ENCODE results near the gene ZNF521. TPM values are rescaled to one million over a fixed set of nuclear protein-coding genes. Genes with fewer than 3 reads are reported as not detected.

The ZNF521 gene
- total and polyA plus RNA-seq, 2 experiments from 2014 or later: 3.1 to 9.2 TPM

GRCh38 chr18:25164848-25165811 lies 186.8 kb downstream of the ZNF521 start:
- no peak overlapping the region for H2AFZ ChIP-seq
- H3K27ac ChIP-seq (ENCODE audit: low read depth): no peak overlapping the region
- no peak overlapping the region for H3K4me2 ChIP-seq
- no peaks in the 10 kb centered on the region for H3K79me2 ChIP-seq (replicated peaks; ENCODE audit: insufficient read depth)
- Mint-ChIP-seq H3K4me1 (peaks cover 14% of the 10 kb centered on the region), H3K9me3 (no peaks in the 10 kb centered on the region), H3K27me3 (ENCODE audit: insufficient read depth, low read depth, poor library complexity) (no peaks in the 10 kb centered on the region), H3K4me3 (no peak overlapping the region), H3K36me3 (ENCODE audit: low read depth) (no peaks in the 10 kb centered on the region), H3K27ac (peak overlapping the region; percentile 46)
- H3K9me2 ChIP-seq (ENCODE audit: insufficient read depth): no peaks in the 10 kb centered on the region; the same call in 1 of the 2 replicates
- no peaks in the 10 kb centered on the region for H3K36me3 ChIP-seq (ENCODE audit: insufficient read depth)
- H3K4me1 ChIP-seq (ENCODE audit: insufficient read depth): no peaks in the 10 kb centered on the region
- H3K27me3 ChIP-seq (ENCODE audit: insufficient read depth): no peaks in the 10 kb centered on the region
- DNase-seq (ENCODE audit: low spot score): no peak
- no peak for TF ChIP-seq STAT1 (IDR thresholded peaks at IDR 0.05; ENCODE audit: unreplicated experiment)
- no peak for TF ChIP-seq ETS1 (IDR thresholded peaks at IDR 0.05)
- TF ChIP-seq EZH2 (IDR thresholded peaks at IDR 0.05; ENCODE audit: low read depth, unreplicated experiment): no peak
- no peak for TF ChIP-seq ZNF331 (CRISPR knock-in tag; IDR thresholded peaks at IDR 0.05; ENCODE audit: low read depth)
- TF ChIP-seq CTCF (conservative IDR thresholded peaks at IDR 0.05; ENCODE audit: low read depth in 2 of 2): no peak
- TF ChIP-seq ZNF114 (CRISPR knock-in tag; IDR thresholded peaks at IDR 0.05): no peak
- TF ChIP-seq ZNF462 (CRISPR knock-in tag; IDR thresholded peaks at IDR 0.05): no peak
- TF ChIP-seq JUNB (IDR thresholded peaks at IDR 0.05; ENCODE audit: unreplicated experiment): no peak
- TF ChIP-seq POLR2AphosphoS5 (IDR thresholded peaks at IDR 0.05; ENCODE audit: low read depth): no peak
- no peak for TF ChIP-seq REST (IDR thresholded peaks at IDR 0.05; ENCODE audit: unreplicated experiment)
- no peak for TF ChIP-seq NANOG (IDR thresholded peaks at IDR 0.05; ENCODE audit: borderline replicate concordance)
- no peak for TF ChIP-seq EZH2phosphoT487 (IDR thresholded peaks at IDR 0.05; ENCODE audit: unreplicated experiment)
- TF ChIP-seq CREB1 (CRISPR knock-in tag; IDR thresholded peaks at IDR 0.05; ENCODE audit: low read depth): no peak
- ATAC-seq: peak; percentile 22; the same call in 1 of the 3 replicates
- no peak overlapping the region for H3K4me3 ChIP-seq
- H3F3A ChIP-seq (replicated peaks; ENCODE audit: low read depth): no peaks in the 10 kb centered on the region
- no peaks in the 10 kb centered on the region for H4K20me1 ChIP-seq (replicated peaks; ENCODE audit: insufficient read depth)

Data from GM23338 (cell line).